Central memory CD8-positive, alpha-beta T cell (primary cell): ENCODE measurements around the gene SFMBT1.

Experiments
- ATAC-seq: fragments of 150-1000 bp; cut with Tn5 transposase; replicated peaks from 2 replicates; pipeline ENCODE4 v1.10.0; 2022; ENCODE audit warnings: mild to moderate bottlenecking, moderate FRiP score, moderate number of reproducible peaks; ENCODE audit not compliant: poor library complexity, severe bottlenecking; ENCODE audit errors: extremely low read depth
- DNase-seq, 2 donors: peaks; one replicate each; pipeline ENCODE4 v3.0.0; 2021; ENCODE audit warnings: low spot score in 2 of 2
- H3K27ac Mint-ChIP-seq: one replicate; pipeline ENCODE4 v1.8.0; 2022; ENCODE audit warnings: low read depth, mild to moderate bottlenecking, moderate library complexity, mixed read lengths
- H3K27me3 Mint-ChIP-seq: one replicate; pipeline ENCODE4 v1.8.0; 2022; ENCODE audit warnings: mixed read lengths
- H3K36me3 Mint-ChIP-seq: one replicate; pipeline ENCODE4 v1.8.0; 2022; ENCODE audit warnings: mild to moderate bottlenecking, moderate library complexity, mixed read lengths; ENCODE audit not compliant: insufficient read depth
- H3K4me1 Mint-ChIP-seq: one replicate; pipeline ENCODE4 v1.8.0; 2022; ENCODE audit warnings: mixed read lengths
- H3K4me3 Mint-ChIP-seq: one replicate; pipeline ENCODE4 v1.8.0; 2022; ENCODE audit warnings: mild to moderate bottlenecking, moderate library complexity, mixed read lengths
- H3K9me3 Mint-ChIP-seq: one replicate; pipeline ENCODE4 v1.8.0; 2022; ENCODE audit warnings: mixed read lengths

Gene SFMBT1

DNA sequence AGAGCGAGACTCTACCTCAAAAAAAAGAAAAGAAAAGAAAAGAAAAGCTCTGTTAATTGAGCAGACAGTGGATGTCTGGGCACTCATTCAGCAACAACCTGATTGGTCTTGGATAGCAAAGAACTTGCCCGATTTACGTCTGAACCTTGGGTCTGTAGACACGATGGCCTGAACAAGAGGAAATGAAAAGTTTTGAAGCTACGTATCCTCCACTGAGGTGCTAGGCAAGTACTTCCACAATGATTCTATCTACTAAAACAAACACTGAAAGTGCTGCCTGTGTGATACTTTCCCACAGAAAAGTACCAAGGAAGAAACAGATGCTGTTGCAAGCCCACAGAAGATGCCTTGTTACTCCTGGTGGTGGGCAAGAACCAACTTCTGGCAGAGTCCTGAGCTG, 189.2 kb downstream of the SFMBT1 start:
- DNase-seq = no peak
- Mint-ChIP-seq H3K4me3 (no peak overlapping the region), H3K27me3 (no peaks in the 10 kb centered on the region), H3K4me1 (peaks cover 15% of the 10 kb centered on the region), H3K27ac (no peak overlapping the region), H3K9me3 (no peaks in the 10 kb centered on the region), H3K36me3 (peaks cover 11% of the 10 kb centered on the region)
- no peak for ATAC-seq

DNA sequence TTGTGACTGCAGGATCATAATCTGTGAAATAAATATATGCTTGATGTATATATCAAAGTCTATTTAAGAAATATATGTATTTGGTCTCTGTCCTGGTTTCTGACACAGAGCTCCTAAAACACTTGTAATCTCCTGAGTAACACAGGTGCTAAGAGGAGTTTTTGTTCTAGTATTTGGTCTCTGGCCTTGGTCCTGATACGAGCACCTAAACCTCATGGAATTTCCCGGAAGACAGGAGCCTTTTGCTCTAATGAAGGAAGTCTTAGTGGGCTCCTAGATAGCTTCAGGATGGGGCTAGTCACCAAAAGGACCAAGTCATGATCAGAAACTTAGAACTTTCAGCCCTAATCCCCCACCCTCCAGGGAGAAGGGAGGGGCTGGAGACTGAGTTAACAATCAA, 191.9 kb downstream of the SFMBT1 start:
- Mint-ChIP-seq H3K36me3 (peaks cover 13% of the 10 kb centered on the region), H3K27me3 (no peaks in the 10 kb centered on the region), H3K9me3 (no peaks in the 10 kb centered on the region), H3K4me3 (no peak overlapping the region), H3K27ac (no peak overlapping the region), H3K4me1 (peaks cover 6% of the 10 kb centered on the region)
- ATAC-seq (no peak), DNase-seq (no peak)
